Putamen (tissue), 1 donor: ENCODE results near the gene PPP1R12B.
"Not testable (repeated sequence)": the region's sequence is repeated elsewhere in the genome, so short reads cannot be mapped to it uniquely, and the experiment has no call there.

Source experiments
- DNase-seq: peaks from one replicate; pipeline ENCODE4 v3.0.0-alpha.2; 2016; ENCODE audit warnings: low spot score

The PPP1R12B gene

GRCh38 chr1:202439308-202439707 lies 90.8 kb downstream of the PPP1R12B start:
- DNase-seq = no peak

GRCh38 chr1:202448140-202448539 lies 99.6 kb downstream of the PPP1R12B start:
- DNase-seq = not testable (repeated sequence)

GRCh38 chr1:202451641-202452040 lies 103.1 kb downstream of the PPP1R12B start:
- DNase-seq = not testable (repeated sequence)

GRCh38 chr1:202452508-202452907 lies 104.0 kb downstream of the PPP1R12B start:
- no peak for DNase-seq

- not testable (repeated sequence) for DNase-seq
These were observed 108.1 kb downstream of the PPP1R12B start for GRCh38 chr1:202456372-202457169.

GRCh38 chr1:202458651-202459050 lies 110.2 kb downstream of the PPP1R12B start:
- DNase-seq = not testable (repeated sequence)

GRCh38 chr1:202459470-202460142 lies 111.1 kb downstream of the PPP1R12B start:
- not testable (repeated sequence) for DNase-seq

GRCh38 chr1:202460143-202460495 lies 111.6 kb downstream of the PPP1R12B start:
- not testable (repeated sequence) for DNase-seq

- DNase-seq = no peak
These were observed 114.0 kb downstream of the PPP1R12B start for GRCh38 chr1:202462342-202463076.

GRCh38 chr1:202464153-202464742 lies 115.7 kb downstream of the PPP1R12B start:
- DNase-seq = peak; percentile 52

GRCh38 chr1:202465644-202466270 lies 117.3 kb downstream of the PPP1R12B start:
- DNase-seq = not testable (repeated sequence)

GRCh38 chr1:202466339-202466738 lies 117.8 kb downstream of the PPP1R12B start:
- DNase-seq = not testable (repeated sequence)

- DNase-seq = not testable (repeated sequence)
These were observed 118.9 kb downstream of the PPP1R12B start for GRCh38 chr1:202467381-202467780.

GRCh38 chr1:202468695-202469094 lies 120.2 kb downstream of the PPP1R12B start:
- not testable (repeated sequence) for DNase-seq

GRCh38 chr1:202469123-202469522 lies 120.6 kb downstream of the PPP1R12B start:
- not testable (repeated sequence) for DNase-seq

GRCh38 chr1:202471246-202471645 lies 122.7 kb downstream of the PPP1R12B start:
- no peak for DNase-seq

- DNase-seq = peak; percentile 39
These were observed 124.0 kb downstream of the PPP1R12B start for GRCh38 chr1:202472347-202473124.

GRCh38 chr1:202473266-202474045 lies 125.0 kb downstream of the PPP1R12B start:
- DNase-seq = peak; percentile 30

GRCh38 chr1:202479661-202480060 lies 131.2 kb downstream of the PPP1R12B start:
- not testable (repeated sequence) for DNase-seq

- not testable (repeated sequence) for DNase-seq
These were observed 132.1 kb downstream of the PPP1R12B start for GRCh38 chr1:202480640-202481039.
